ENCODE data around the gene EMP1.

DNA sequence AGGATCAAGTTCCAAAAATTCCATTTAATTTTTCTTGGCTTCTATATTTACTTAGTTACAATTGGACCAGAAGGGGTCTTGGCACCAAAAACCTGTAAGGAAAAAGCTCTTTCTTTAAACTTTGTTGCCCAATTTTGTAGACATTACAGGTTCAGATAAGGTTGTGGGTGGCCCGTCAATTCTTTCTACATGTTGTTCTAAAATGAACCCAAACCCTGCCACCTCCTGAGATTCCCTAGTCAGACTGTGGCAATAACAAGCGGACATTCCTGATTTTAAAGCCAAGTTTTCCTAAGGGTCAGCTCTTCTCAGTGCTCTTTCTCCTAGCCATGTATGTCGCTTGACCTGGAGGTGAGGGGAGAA is 48.1 kb upstream of the EMP1 start:
- TF ChIP-seq, protein P1, sequence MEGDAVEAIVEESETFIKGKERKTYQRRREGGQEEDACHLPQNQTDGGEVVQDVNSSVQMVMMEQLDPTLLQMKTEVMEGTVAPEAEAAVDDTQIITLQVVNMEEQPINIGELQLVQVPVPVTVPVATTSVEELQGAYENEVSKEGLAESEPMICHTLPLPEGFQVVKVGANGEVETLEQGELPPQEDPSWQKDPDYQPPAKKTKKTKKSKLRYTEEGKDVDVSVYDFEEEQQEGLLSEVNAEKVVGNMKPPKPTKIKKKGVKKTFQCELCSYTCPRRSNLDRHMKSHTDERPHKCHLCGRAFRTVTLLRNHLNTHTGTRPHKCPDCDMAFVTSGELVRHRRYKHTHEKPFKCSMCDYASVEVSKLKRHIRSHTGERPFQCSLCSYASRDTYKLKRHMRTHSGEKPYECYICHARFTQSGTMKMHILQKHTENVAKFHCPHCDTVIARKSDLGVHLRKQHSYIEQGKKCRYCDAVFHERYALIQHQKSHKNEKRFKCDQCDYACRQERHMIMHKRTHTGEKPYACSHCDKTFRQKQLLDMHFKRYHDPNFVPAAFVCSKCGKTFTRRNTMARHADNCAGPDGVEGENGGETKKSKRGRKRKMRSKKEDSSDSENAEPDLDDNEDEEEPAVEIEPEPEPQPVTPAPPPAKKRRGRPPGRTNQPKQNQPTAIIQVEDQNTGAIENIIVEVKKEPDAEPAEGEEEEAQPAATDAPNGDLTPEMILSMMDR (IDR thresholded peaks at IDR 0.05), result no peak
- TF ChIP-seq POLR2AphosphoS5 (IDR thresholded peaks at IDR 0.05; ENCODE audit: low read depth, low read length) (no peak), SIN3A (IDR thresholded peaks at IDR 0.05; ENCODE audit: borderline replicate concordance, insufficient read depth, low read depth, low read length) (no peak), TCF7L2 (IDR thresholded peaks at IDR 0.05; ENCODE audit: low read depth, low read length) (no peak)
- TF ChIP-seq, protein P2, sequence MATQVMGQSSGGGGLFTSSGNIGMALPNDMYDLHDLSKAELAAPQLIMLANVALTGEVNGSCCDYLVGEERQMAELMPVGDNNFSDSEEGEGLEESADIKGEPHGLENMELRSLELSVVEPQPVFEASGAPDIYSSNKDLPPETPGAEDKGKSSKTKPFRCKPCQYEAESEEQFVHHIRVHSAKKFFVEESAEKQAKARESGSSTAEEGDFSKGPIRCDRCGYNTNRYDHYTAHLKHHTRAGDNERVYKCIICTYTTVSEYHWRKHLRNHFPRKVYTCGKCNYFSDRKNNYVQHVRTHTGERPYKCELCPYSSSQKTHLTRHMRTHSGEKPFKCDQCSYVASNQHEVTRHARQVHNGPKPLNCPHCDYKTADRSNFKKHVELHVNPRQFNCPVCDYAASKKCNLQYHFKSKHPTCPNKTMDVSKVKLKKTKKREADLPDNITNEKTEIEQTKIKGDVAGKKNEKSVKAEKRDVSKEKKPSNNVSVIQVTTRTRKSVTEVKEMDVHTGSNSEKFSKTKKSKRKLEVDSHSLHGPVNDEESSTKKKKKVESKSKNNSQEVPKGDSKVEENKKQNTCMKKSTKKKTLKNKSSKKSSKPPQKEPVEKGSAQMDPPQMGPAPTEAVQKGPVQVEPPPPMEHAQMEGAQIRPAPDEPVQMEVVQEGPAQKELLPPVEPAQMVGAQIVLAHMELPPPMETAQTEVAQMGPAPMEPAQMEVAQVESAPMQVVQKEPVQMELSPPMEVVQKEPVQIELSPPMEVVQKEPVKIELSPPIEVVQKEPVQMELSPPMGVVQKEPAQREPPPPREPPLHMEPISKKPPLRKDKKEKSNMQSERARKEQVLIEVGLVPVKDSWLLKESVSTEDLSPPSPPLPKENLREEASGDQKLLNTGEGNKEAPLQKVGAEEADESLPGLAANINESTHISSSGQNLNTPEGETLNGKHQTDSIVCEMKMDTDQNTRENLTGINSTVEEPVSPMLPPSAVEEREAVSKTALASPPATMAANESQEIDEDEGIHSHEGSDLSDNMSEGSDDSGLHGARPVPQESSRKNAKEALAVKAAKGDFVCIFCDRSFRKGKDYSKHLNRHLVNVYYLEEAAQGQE (IDR thresholded peaks at IDR 0.05; ENCODE audit: insufficient read depth in 1 of 2, low read depth in 2 of 2, low read length in 1 of 2), result no peak
